Vagina (tissue), 2 donors: ENCODE results near the gene PAK3. TPM values are rescaled to one million over a fixed set of nuclear protein-coding genes. Genes with fewer than 3 reads are reported as not detected.

Source experiments
- DNase-seq, 2 donors: peaks; one replicate each; pipeline ENCODE4 v3.0.0-alpha.2; 2017; ENCODE audit errors: extremely low spot score in 2 of 2
- H3K27ac ChIP-seq: fragments of 200-600 bp; sonication (generic); one replicate; pipeline ENCODE4 v1.5.1; 2019
- H3K27me3 ChIP-seq: fragments of 200-600 bp; sonication (generic); one replicate; pipeline ENCODE4 v1.5.1; 2019
- H3K36me3 ChIP-seq, 2 donors: fragments of 200-600 bp; sonication (generic); one replicate each; pipeline ENCODE4 v1.5.1; 2017 to 2019
- H3K4me1 ChIP-seq: fragments of 200-600 bp; sonication (generic); one replicate; pipeline ENCODE4 v1.5.1; 2019
- H3K4me3 ChIP-seq, 2 donors: fragments of 200-600 bp; sonication (generic); 1 replicate in 1 of 2; 2 replicates in 1 of 2; pipeline ENCODE4 v1.5.1; 2016 to 2019
- H3K9me3 ChIP-seq: fragments of 200-600 bp; sonication (generic); one replicate; pipeline ENCODE4 v1.5.1; 2019
- CTCF ChIP-seq, 3 experiments: fragments of 450-650 bp in 2 of 3; fragments of 200-600 bp in 1 of 3; sonication (generic) in 1 of 3; IDR thresholded peaks; one replicate each; pipeline ENCODE4 v1.5.1; 2017 to 2019; ENCODE audit warnings: antibody characterized with exemption in 3 of 3, mild to moderate bottlenecking in 2 of 3, moderate library complexity in 2 of 3
- POLR2A ChIP-seq, 2 donors: fragments of 450-650 bp; IDR thresholded peaks; one replicate each; pipeline ENCODE4 v1.6.1; 2017; ENCODE audit warnings: antibody characterized with exemption in 2 of 2, mild to moderate bottlenecking in 2 of 2, moderate library complexity in 2 of 2
- POLR2AphosphoS5 ChIP-seq, 2 donors: sonication (generic); formaldehyde crosslinking; IDR thresholded peaks; one replicate each; pipeline ENCODE4 v1.9.0; 2017; ENCODE audit warnings: antibody characterized with exemption in 2 of 2, mild to moderate bottlenecking in 2 of 2, low read depth in 1 of 2; ENCODE audit not compliant: insufficient read depth in 1 of 2
- intact Hi-C: fragments of 100-400 bp; cut with DNase I; formaldehyde crosslinking; loops from one replicate; pipeline ENCODE4 v1.15.1; 2023
- total RNA-seq: library from RNA; depleted of rRNA; stranded (reverse); fragments of >200 nt; gene quantifications from one replicate; pipeline ENCODE4 v1.2.3, GENCODE V29; 2016

PAK3 gene
- total RNA-seq, 1 donor from 2014 or later = 2.9 TPM

GRCh38 chrX:111116666-111117065, 20.7 kb downstream of the PAK3 start:
- no peaks in the 10 kb centered on the region for H3K9me3 ChIP-seq
- DNase-seq = no peak
- no peak for TF ChIP-seq POLR2A (IDR thresholded peaks at IDR 0.05)
- no peak for TF ChIP-seq CTCF (IDR thresholded peaks at IDR 0.05)
- no peak for TF ChIP-seq POLR2AphosphoS5 (IDR thresholded peaks at IDR 0.05; ENCODE audit: insufficient read depth in 1 of 2, low read depth in 1 of 2)
- no peak overlapping the region for H3K4me3 ChIP-seq
- no peaks in the 10 kb centered on the region for H3K27me3 ChIP-seq
- intact Hi-C loops = no loop called here
- no peak overlapping the region for H3K27ac ChIP-seq
- H3K36me3 ChIP-seq = no peaks in the 10 kb centered on the region
- no peaks in the 10 kb centered on the region for H3K4me1 ChIP-seq

GRCh38 chrX:111119341-111119740, 23.4 kb downstream of the PAK3 start:
- intact Hi-C loops = no loop called here
- no peaks in the 10 kb centered on the region for H3K36me3 ChIP-seq
- TF ChIP-seq CTCF (IDR thresholded peaks at IDR 0.05) = no peak
- no peak for TF ChIP-seq POLR2AphosphoS5 (IDR thresholded peaks at IDR 0.05; ENCODE audit: insufficient read depth in 1 of 2, low read depth in 1 of 2)
- TF ChIP-seq POLR2A (IDR thresholded peaks at IDR 0.05) = no peak
- H3K9me3 ChIP-seq = no peaks in the 10 kb centered on the region
- no peak overlapping the region for H3K27ac ChIP-seq
- H3K4me1 ChIP-seq = no peaks in the 10 kb centered on the region
- H3K27me3 ChIP-seq = no peaks in the 10 kb centered on the region
- no peak overlapping the region for H3K4me3 ChIP-seq
- no peak for DNase-seq

DNA sequence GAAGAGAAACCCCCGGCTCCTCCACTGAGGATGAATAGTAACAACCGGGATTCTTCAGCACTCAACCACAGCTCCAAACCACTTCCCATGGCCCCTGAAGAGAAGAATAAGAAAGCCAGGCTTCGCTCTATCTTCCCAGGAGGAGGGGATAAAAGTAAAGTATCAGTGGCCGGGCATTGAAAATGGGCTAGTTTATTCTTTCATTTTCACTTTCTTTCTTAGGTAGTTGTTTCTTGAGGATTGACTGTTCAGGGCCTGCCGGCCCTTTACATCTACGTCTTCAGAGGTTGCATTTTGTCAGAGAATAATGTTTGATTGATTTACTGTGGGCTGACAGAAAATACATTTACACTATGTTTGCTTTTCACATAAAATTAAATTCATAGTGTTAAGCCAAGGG, 27.1 kb downstream of the PAK3 start:
- TF ChIP-seq POLR2A (IDR thresholded peaks at IDR 0.05) = no peak
- no peaks in the 10 kb centered on the region for H3K27me3 ChIP-seq
- H3K36me3 ChIP-seq = no peaks in the 10 kb centered on the region
- DNase-seq = no peak
- H3K27ac ChIP-seq = no peak overlapping the region
- H3K4me3 ChIP-seq = no peak overlapping the region
- intact Hi-C loops = no loop called here
- H3K4me1 ChIP-seq = no peaks in the 10 kb centered on the region
- no peaks in the 10 kb centered on the region for H3K9me3 ChIP-seq

GRCh38 chrX:111123606-111124179, 27.7 kb downstream of the PAK3 start:
- Histone ChIP-seq H3K4me3 (no peak overlapping the region), H3K27me3 (no peaks in the 10 kb centered on the region)
- intact Hi-C loops = no loop called here

DNA sequence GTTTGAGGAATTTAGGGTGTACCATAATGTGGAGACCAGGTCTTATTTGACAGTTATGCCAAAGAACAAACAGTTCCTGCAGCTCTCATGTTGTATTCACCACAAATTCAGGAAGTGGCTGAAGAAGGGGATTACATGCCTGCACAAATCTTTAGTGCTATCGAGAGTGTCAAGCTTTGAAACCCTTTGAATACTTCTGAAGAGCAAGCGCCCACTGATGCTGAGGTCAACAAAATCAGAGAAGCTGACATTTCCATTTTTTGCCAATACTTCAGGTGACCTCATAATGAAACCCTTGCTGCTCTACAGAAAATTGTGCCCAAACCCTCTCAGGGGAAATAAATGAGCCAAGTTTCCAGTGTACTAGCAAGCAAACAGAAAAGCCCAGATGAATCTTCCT, 28.4 kb downstream of the PAK3 start:
- intact Hi-C loops = no loop called here
- Histone ChIP-seq H3K27ac (no peak overlapping the region), H3K4me1 (no peaks in the 10 kb centered on the region), H3K9me3 (no peaks in the 10 kb centered on the region), H3K36me3 (no peaks in the 10 kb centered on the region), H3K4me3 (no peak overlapping the region), H3K27me3 (no peaks in the 10 kb centered on the region)
- DNase-seq = no peak
- TF ChIP-seq POLR2A (IDR thresholded peaks at IDR 0.05) = no peak
- TF ChIP-seq CTCF (IDR thresholded peaks at IDR 0.05) = no peak
- TF ChIP-seq POLR2AphosphoS5 (IDR thresholded peaks at IDR 0.05; ENCODE audit: insufficient read depth in 1 of 2, low read depth in 1 of 2) = no peak

More at GRCh38 chrX:111123606-111124179, 27.7 kb downstream of the PAK3 start:
- no peak for DNase-seq
- TF ChIP-seq POLR2A (IDR thresholded peaks at IDR 0.05) (no peak), CTCF (IDR thresholded peaks at IDR 0.05) (no peak), POLR2AphosphoS5 (IDR thresholded peaks at IDR 0.05; ENCODE audit: insufficient read depth in 1 of 2, low read depth in 1 of 2) (no peak)
- Histone ChIP-seq H3K36me3 (no peaks in the 10 kb centered on the region), H3K4me1 (no peaks in the 10 kb centered on the region), H3K9me3 (no peaks in the 10 kb centered on the region), H3K27ac (no peak overlapping the region)
